Amniotic stem cell (primary cell): ENCODE measurements around the gene SYT17.

Experiments used
- DNase-seq: peaks from one replicate; lab custom pipeline; 2025; lab: John Stamatoyannopoulos, UW

SYT17 gene

GRCh38 chr16:19301931-19302330 lies 133.9 kb downstream of the SYT17 start:
- no peak for DNase-seq

GRCh38 chr16:19304750-19305149 lies 136.7 kb downstream of the SYT17 start:
- DNase-seq = no peak

- DNase-seq = no peak
Measured at GRCh38 chr16:19305443-19305842, 137.4 kb downstream of the SYT17 start.

- no peak for DNase-seq
Measured at GRCh38 chr16:19307587-19308241, 139.7 kb downstream of the SYT17 start.

GRCh38 chr16:19308392-19308791 lies 140.4 kb downstream of the SYT17 start:
- no peak for DNase-seq

GRCh38 chr16:19309178-19309577 lies 141.1 kb downstream of the SYT17 start:
- DNase-seq = no peak

GRCh38 chr16:19314718-19315425 lies 146.8 kb downstream of the SYT17 start:
- DNase-seq = no peak

- no peak for DNase-seq
Measured at GRCh38 chr16:19315889-19316433, 147.9 kb downstream of the SYT17 start.

- no peak for DNase-seq
Measured at GRCh38 chr16:19316846-19317245, 148.8 kb downstream of the SYT17 start.
